ENCODE results near the gene CUBN. TPM values are rescaled to one million over a fixed set of nuclear protein-coding genes. Genes with fewer than 3 reads are reported as not detected.
"Not testable (repeated sequence)": the region's sequence is repeated elsewhere in the genome, so short reads cannot be mapped to it uniquely, and the experiment has no call there.

CUBN gene
- total and polyA plus RNA-seq, 7 donors: 0.25 to 2.4 (median 1.1) TPM; not detected in 2

GRCh38 chr10:17120694-17121093 is 8.9 kb downstream of the CUBN start:
- Histone ChIP-seq H3K27ac (no peak overlapping the region), H3K9me3 (no peaks in the 10 kb centered on the region), H3K4me1 (no peaks in the 10 kb centered on the region), H3K4me3 (no peak overlapping the region), H3K36me3 (no peaks in the 10 kb centered on the region), H3K27me3 (no peaks in the 10 kb centered on the region)
- intact Hi-C loops (cut with DNase I): no loop called here
- WGBS, 2 donors: 81 to 85% methylated on average over 3 of the region's 3 CpGs
- no peak for TF ChIP-seq CTCF (IDR thresholded peaks at IDR 0.05)
- no peak for TF ChIP-seq POLR2AphosphoS5 (IDR thresholded peaks at IDR 0.05)
- TF ChIP-seq POLR2A (IDR thresholded peaks at IDR 0.05): no peak
- no peak for TF ChIP-seq EP300 (IDR thresholded peaks at IDR 0.05)
- DNase-seq: no peak

GRCh38 chr10:17119845-17120244 is 9.8 kb downstream of the CUBN start:
- Histone ChIP-seq H3K27ac (no peak overlapping the region), H3K4me3 (no peak overlapping the region), H3K4me1 (no peaks in the 10 kb centered on the region), H3K27me3 (no peaks in the 10 kb centered on the region), H3K9me3 (no peaks in the 10 kb centered on the region), H3K36me3 (no peaks in the 10 kb centered on the region)
- intact Hi-C loops (cut with DNase I): no loop called here
- WGBS, 2 donors: 66 to 80% methylated on average over 3 of the region's 3 CpGs
- TF ChIP-seq POLR2A (IDR thresholded peaks at IDR 0.05) (no peak), POLR2AphosphoS5 (IDR thresholded peaks at IDR 0.05) (no peak), EP300 (IDR thresholded peaks at IDR 0.05) (no peak), CTCF (IDR thresholded peaks at IDR 0.05) (no peak)
- DNase-seq: no peak

GRCh38 chr10:17116193-17116592 is 13.4 kb downstream of the CUBN start:
- no peaks in the 10 kb centered on the region for H3K36me3 ChIP-seq
- H3K4me1 ChIP-seq: no peaks in the 10 kb centered on the region
- intact Hi-C loops (cut with DNase I): no loop called here
- no peak overlapping the region for H3K4me3 ChIP-seq
- TF ChIP-seq POLR2A (IDR thresholded peaks at IDR 0.05) (no peak), EP300 (IDR thresholded peaks at IDR 0.05) (no peak), POLR2AphosphoS5 (IDR thresholded peaks at IDR 0.05) (no peak), CTCF (IDR thresholded peaks at IDR 0.05) (no peak)
- no peaks in the 10 kb centered on the region for H3K27me3 ChIP-seq
- no peak overlapping the region for H3K27ac ChIP-seq
- 86 to 88% methylated on average over 5 of the region's 5 CpGs for WGBS, 2 donors
- no peak for DNase-seq
- no peaks in the 10 kb centered on the region for H3K9me3 ChIP-seq

GRCh38 chr10:17115683-17116082 is 13.9 kb downstream of the CUBN start:
- Histone ChIP-seq H3K27ac (no peak overlapping the region), H3K9me3 (no peaks in the 10 kb centered on the region), H3K36me3 (no peaks in the 10 kb centered on the region), H3K27me3 (no peaks in the 10 kb centered on the region), H3K4me3 (no peak overlapping the region), H3K4me1 (no peaks in the 10 kb centered on the region)
- WGBS, 2 donors: 45 to 74% methylated on average over 5 of the region's 5 CpGs
- DNase-seq: no peak
- TF ChIP-seq EP300 (IDR thresholded peaks at IDR 0.05) (no peak), POLR2A (IDR thresholded peaks at IDR 0.05) (no peak), CTCF (IDR thresholded peaks at IDR 0.05) (no peak), POLR2AphosphoS5 (IDR thresholded peaks at IDR 0.05) (no peak)
- intact Hi-C loops (cut with DNase I): no loop called here

DNA sequence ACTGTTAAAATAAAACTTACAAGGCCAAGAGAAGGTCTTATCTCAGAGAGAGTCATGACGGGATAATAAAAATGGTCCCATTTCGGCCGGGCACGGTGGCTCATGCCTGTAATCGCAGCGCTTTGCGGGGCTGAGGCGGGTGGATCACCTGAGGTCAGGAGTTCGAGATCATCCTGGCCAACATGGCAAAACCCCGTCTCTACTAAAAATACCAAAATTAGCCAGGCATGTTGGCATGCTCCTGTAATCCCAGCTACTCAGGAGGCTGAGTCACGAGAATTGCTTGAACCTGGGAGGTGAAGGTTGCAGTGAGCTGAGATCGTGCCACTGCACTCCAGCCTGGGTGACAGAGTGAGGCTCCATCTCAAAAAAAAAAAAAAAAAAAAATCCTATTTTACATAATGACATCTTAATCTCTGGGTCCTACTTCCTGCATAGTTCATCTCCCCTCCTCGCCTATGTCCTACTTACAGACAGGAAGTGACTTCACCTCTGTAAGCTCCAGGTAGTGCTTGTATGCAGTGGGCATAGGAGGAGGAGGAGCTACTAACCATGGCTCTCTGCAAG is 14.7 kb downstream of the CUBN start:
- H3K36me3 ChIP-seq; H3K4me3 ChIP-seq; DNase-seq; H3K4me1 ChIP-seq; intact Hi-C loops (cut with DNase I); H3K27me3 ChIP-seq; H3K27ac ChIP-seq; H3K9me3 ChIP-seq: not testable (repeated sequence)
- 89 to 93% methylated on average over 13 of the region's 13 CpGs for WGBS, 2 donors
